Lower lobe of right lung (tissue), 2 donors: ENCODE data around the gene P2RX7. TPM values are rescaled to one million over a fixed set of nuclear protein-coding genes. Genes with fewer than 3 reads are reported as not detected.
A peak's percentile ranks its signal among the peaks of the same experiment; 100 is the strongest.

Experiments used
- ATAC-seq, 2 donors: fragments of 200-7000 bp; cut with Tn5 transposase; one replicate each; pipeline ENCODE4 v1.9.1; 2020 to 2022; ENCODE audit warnings: mild to moderate bottlenecking in 2 of 2, moderate library complexity in 2 of 2
- DNase-seq: peaks from one replicate; pipeline ENCODE4 v3.0.0-alpha.2; 2020
- H3K27ac ChIP-seq: fragments of 200-600 bp; one replicate; pipeline ENCODE4 v1.8.0; 2022
- H3K27me3 ChIP-seq: fragments of 200-600 bp; one replicate; pipeline ENCODE4 v1.8.0; 2022; ENCODE audit warnings: low read depth
- H3K36me3 ChIP-seq: fragments of 200-600 bp; one replicate; pipeline ENCODE4 v1.8.0; 2022; ENCODE audit warnings: mild to moderate bottlenecking
- H3K4me1 ChIP-seq: fragments of 200-600 bp; one replicate; pipeline ENCODE4 v1.8.0; 2022
- H3K4me3 ChIP-seq: fragments of 200-600 bp; one replicate; pipeline ENCODE4 v1.8.0; 2022; ENCODE audit warnings: mild to moderate bottlenecking
- H3K9me3 ChIP-seq: fragments of 200-600 bp; one replicate; pipeline ENCODE4 v1.8.0; 2022
- intact Hi-C: fragments of 100-400 bp; cut with DNase I; formaldehyde crosslinking; loops from one replicate; pipeline ENCODE4 v1.11.0; 2022
- total RNA-seq: library from RNA; stranded (reverse); fragmentation: NEBNext Ultra II Directional; extraction: Animal tissue kit (Norgen Biotek cat#: 25700); gene quantifications from one replicate; pipeline ENCODE4 v1.2.1, GENCODE V29; 2021
- TF ChIP-seq, protein P1 (sequence below): fragments of 200-600 bp; IDR thresholded peaks from one replicate; pipeline ENCODE4 v1.8.0; 2022; ENCODE audit warnings: antibody characterized with exemption, mild to moderate bottlenecking
- donor health status: DM: no; HTN: yes; CAD: no; lungs with severe emphysema.

P2RX7 gene
- total RNA-seq, 1 donor from 2014 or later = 20.5 TPM

DNA sequence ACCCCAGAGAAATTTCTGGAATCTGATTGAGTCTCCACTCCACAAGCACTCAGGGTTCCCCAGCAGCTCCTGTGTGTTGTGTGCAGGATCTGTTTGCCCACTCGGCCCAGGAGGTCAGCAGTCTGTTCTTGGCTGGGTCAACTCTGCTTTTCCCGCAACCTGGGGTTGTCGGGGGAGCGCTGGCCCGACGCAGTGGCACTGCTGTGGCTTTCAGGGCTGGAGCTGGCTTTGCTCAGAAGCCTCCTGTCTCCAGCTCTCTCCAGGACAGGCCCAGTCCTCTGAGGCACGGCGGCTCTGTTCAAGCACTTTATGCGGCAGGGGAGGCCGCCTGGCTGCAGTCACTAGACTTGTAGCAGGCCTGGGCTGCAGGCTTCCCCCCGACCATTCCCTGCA lies 100.9 kb downstream of the P2RX7 start:
- DNase-seq = no peak
- Histone ChIP-seq H3K36me3 (peaks cover 70% of the 10 kb centered on the region), H3K27me3 (no peaks in the 10 kb centered on the region), H3K9me3 (no peaks in the 10 kb centered on the region), H3K4me3 (no peak overlapping the region), H3K27ac (peak overlapping the region; percentile 36), H3K4me1 (peaks cover 24% of the 10 kb centered on the region)
- peak; percentile 12 to 60 for ATAC-seq
- TF ChIP-seq, protein P1, sequence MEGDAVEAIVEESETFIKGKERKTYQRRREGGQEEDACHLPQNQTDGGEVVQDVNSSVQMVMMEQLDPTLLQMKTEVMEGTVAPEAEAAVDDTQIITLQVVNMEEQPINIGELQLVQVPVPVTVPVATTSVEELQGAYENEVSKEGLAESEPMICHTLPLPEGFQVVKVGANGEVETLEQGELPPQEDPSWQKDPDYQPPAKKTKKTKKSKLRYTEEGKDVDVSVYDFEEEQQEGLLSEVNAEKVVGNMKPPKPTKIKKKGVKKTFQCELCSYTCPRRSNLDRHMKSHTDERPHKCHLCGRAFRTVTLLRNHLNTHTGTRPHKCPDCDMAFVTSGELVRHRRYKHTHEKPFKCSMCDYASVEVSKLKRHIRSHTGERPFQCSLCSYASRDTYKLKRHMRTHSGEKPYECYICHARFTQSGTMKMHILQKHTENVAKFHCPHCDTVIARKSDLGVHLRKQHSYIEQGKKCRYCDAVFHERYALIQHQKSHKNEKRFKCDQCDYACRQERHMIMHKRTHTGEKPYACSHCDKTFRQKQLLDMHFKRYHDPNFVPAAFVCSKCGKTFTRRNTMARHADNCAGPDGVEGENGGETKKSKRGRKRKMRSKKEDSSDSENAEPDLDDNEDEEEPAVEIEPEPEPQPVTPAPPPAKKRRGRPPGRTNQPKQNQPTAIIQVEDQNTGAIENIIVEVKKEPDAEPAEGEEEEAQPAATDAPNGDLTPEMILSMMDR = no peak
- intact Hi-C loops = no loop called here

DNA sequence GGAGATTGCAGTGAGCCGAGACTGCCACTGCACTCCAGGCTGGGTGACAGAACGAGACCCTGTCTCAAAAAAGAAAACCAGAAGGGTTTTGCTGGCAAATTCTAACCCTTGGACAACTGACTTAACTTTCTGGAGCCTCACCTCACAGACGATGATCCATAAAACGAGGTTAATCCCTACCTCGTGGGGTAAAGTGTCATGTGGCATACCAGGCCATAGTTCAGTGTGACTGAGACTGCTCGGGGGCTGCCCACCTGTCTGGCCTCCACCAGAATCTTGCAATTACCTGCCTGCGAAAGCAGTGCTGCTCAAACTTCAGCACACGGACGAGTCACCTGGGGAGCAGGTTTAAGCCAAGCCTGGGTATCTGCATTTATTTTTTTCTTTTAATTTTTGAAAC lies 104.1 kb downstream of the P2RX7 start:
- no peak for ATAC-seq
- no peaks in the 10 kb centered on the region for H3K27me3 ChIP-seq
- TF ChIP-seq, protein P1 = no peak
- DNase-seq = no peak
- H3K9me3 ChIP-seq = no peaks in the 10 kb centered on the region
- intact Hi-C loops = no loop called here
- H3K4me3 ChIP-seq = no peak overlapping the region
- H3K4me1 ChIP-seq = peaks cover 42% of the 10 kb centered on the region
- no peak overlapping the region for H3K27ac ChIP-seq
- H3K36me3 ChIP-seq = peaks cover 68% of the 10 kb centered on the region

DNA sequence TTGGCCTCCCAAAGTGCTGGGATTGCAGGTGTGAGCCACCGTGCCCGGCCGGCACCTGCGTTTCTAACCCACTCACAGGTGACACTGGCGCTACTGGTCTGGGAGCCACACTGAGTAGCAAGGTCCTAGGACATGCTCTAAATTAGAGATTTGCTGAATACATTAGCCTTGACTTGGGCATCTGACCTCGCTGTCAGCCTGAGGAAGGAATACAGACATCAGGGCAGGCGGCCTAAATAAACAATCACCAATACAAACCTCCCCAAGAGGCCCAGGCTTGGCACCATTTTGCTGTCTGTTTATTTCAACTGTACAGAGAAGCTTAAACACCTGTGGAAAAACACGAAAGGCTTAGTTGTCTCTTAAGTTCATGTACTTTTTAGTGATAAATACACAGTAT lies 104.7 kb downstream of the P2RX7 start:
- peaks cover 42% of the 10 kb centered on the region for H3K4me1 ChIP-seq
- H3K27ac ChIP-seq = no peak overlapping the region
- intact Hi-C loops = no loop called here
- H3K36me3 ChIP-seq = peaks cover 69% of the 10 kb centered on the region
- H3K4me3 ChIP-seq = no peak overlapping the region
- no peaks in the 10 kb centered on the region for H3K27me3 ChIP-seq
- TF ChIP-seq, protein P1 = no peak
- DNase-seq = no peak
- ATAC-seq = no peak
- no peaks in the 10 kb centered on the region for H3K9me3 ChIP-seq

Other genes starting within 250 kb of the P2RX7 start
- gene SPPL3, start 228.5 kb upstream of the P2RX7 start, total RNA-seq = 44.0 TPM
- gene HNF1A, start 154.3 kb upstream of the P2RX7 start, total RNA-seq = 0.24 TPM
- 12.3 TPM for gene C12orf43, start 116.4 kb upstream of the P2RX7 start, total RNA-seq
- 21.1 TPM for gene OASL, start 93.6 kb upstream of the P2RX7 start, total RNA-seq
- 65.8 TPM for gene P2RX4, start 77.3 kb downstream of the P2RX7 start, total RNA-seq
- 40.4 TPM for gene CAMKK2, start 163.8 kb downstream of the P2RX7 start, total RNA-seq
- 79.7 TPM for gene ANAPC5, start 219.5 kb downstream of the P2RX7 start, total RNA-seq